Left lung (tissue), 10 donors: Measurements from ENCODE around the gene CEND1. TPM values are rescaled to one million over a fixed set of nuclear protein-coding genes. Genes with fewer than 3 reads are reported as not detected.

Source experiments
- ATAC-seq: fragments of 200-7000 bp; cut with Tn5 transposase; one replicate; pipeline ENCODE4 v1.9.1; 2020; ENCODE audit warnings: moderate library complexity
- DNase-seq, 4 donors: peaks; one replicate each; pipeline ENCODE4 v3.0.0-alpha.2; 2013 to 2020
- H3K27ac ChIP-seq, 2 donors: fragments of 200-600 bp; sonication (generic) in 1 of 2; one replicate each; pipeline versions ENCODE4 v1.5.0 to v1.8.0; 2020 to 2021
- H3K27me3 ChIP-seq, 2 donors: fragments of 200-600 bp; sonication (generic) in 1 of 2; one replicate each; pipeline versions ENCODE4 v1.5.0 to v1.8.0; 2020 to 2021
- H3K36me3 ChIP-seq, 2 donors: fragments of 200-600 bp; sonication (generic) in 1 of 2; one replicate each; pipeline versions ENCODE4 v1.5.0 to v1.8.0; 2020 to 2021
- H3K4me1 ChIP-seq, 2 donors: fragments of 200-600 bp; one replicate each; pipeline ENCODE4 v1.8.0; 2021
- H3K4me3 ChIP-seq, 2 donors: fragments of 200-600 bp; sonication (generic) in 1 of 2; one replicate each; pipeline versions ENCODE4 v1.5.0 to v1.8.0; 2020 to 2021; ENCODE audit warnings: mild to moderate bottlenecking in 1 of 2
- H3K9me3 ChIP-seq, 2 donors: fragments of 200-600 bp; sonication (generic) in 1 of 2; one replicate each; pipeline versions ENCODE4 v1.5.0 to v1.8.0; 2020 to 2021
- CTCF ChIP-seq, 2 donors: fragments of 200-600 bp; sonication (generic) in 1 of 2; IDR thresholded peaks; one replicate each; pipeline versions ENCODE4 v1.5.0 to v1.8.0; 2021; ENCODE audit warnings: antibody characterized with exemption in 2 of 2
- intact Hi-C, 2 donors: fragments of 100-400 bp; cut with DNase I; formaldehyde crosslinking; loops; one replicate each; pipeline versions ENCODE4 v1.11.2 to v1.14.2; 2022
- polyA plus RNA-seq, 6 donors: library from polyadenylated mRNA; unstranded; fragments of 120-200 nt; gene quantifications; one replicate each; pipeline ENCODE4 v1.2.1, GENCODE V29; 2013; ENCODE audit not compliant: insufficient read length in 6 of 6
- total RNA-seq, 2 donors: library from RNA; stranded (reverse); fragmentation: NEBNext Ultra II Directional; extraction: Animal tissue kit (Norgen Biotek cat#: 25700); gene quantifications; one replicate each; pipeline ENCODE4 v1.2.1, GENCODE V29; 2021
- donor health status: DM: no; HTN: yes; CAD: no.
- donor health status: DM: no; HTN: no; CAD: no.

CEND1 gene
- total and polyA plus RNA-seq, 8 donors = 0.11 to 0.47 (median 0.36) TPM; not detected in 1

GRCh38 chr11:749731-750130 lies 40.2 kb downstream of the CEND1 start:
- intact Hi-C loops = no loop called here
- Histone ChIP-seq H3K9me3 (no peaks in the 10 kb centered on the region), H3K4me3 (peak overlapping the region in 1 of 2 donors; percentile 95), H3K36me3 (peaks cover 0 to 15% of the 10 kb centered on the region in 2 donors), H3K4me1 (peaks cover 11 to 55% of the 10 kb centered on the region in 2 donors), H3K27me3 (no peaks in the 10 kb centered on the region), H3K27ac (peak overlapping the region in 1 of 2 donors; percentile 90)
- DNase-seq (no peak), ATAC-seq (no peak)
- TF ChIP-seq CTCF (IDR thresholded peaks at IDR 0.05) = no peak

GRCh38 chr11:748007-748359 lies 41.9 kb downstream of the CEND1 start:
- H3K4me3 ChIP-seq = peak overlapping the region; percentile 85 to 95
- no peaks in the 10 kb centered on the region for H3K27me3 ChIP-seq
- DNase-seq (peak in 1 of 4 donors; percentile 87), ATAC-seq (peak; percentile 19)
- TF ChIP-seq CTCF (IDR thresholded peaks at IDR 0.05) = no peak
- peak overlapping the region; percentile 80 to 90 for H3K27ac ChIP-seq
- H3K36me3 ChIP-seq = peaks cover 0 to 9% of the 10 kb centered on the region in 2 donors
- intact Hi-C loops = no loop called here
- no peaks in the 10 kb centered on the region for H3K9me3 ChIP-seq
- H3K4me1 ChIP-seq = peaks cover 11 to 47% of the 10 kb centered on the region in 2 donors

GRCh38 chr11:747158-748006 lies 42.5 kb downstream of the CEND1 start, which contains the start of gene TALDO1:
TALDO1 (plus strand) TSS chr11:747464; CDS start chr11:747482, 18 bp downstream.
- H3K9me3 ChIP-seq = no peaks in the 10 kb centered on the region
- peak within 1 kb of the TSS; percentile 80 to 90 for H3K27ac ChIP-seq
- intact Hi-C loops = no loop called here
- ATAC-seq (peak; percentile 98), DNase-seq (peak; percentile 84 to 99 (median 92))
- peaks cover 11 to 44% of the 10 kb centered on the region in 2 donors for H3K4me1 ChIP-seq
- TF ChIP-seq CTCF (IDR thresholded peaks at IDR 0.05) = peak; percentile 15 to 34
- H3K36me3 ChIP-seq = peaks cover 0 to 3% of the 10 kb centered on the region in 2 donors
- H3K4me3 ChIP-seq = peak within 1 kb of the TSS; percentile 85 to 95
- H3K27me3 ChIP-seq = no peaks in the 10 kb centered on the region

- DNase-seq = no peak
- intact Hi-C loops = no loop called here
- Histone ChIP-seq H3K4me3 (peak overlapping the region; percentile 85 to 95), H3K27me3 (no peaks in the 10 kb centered on the region), H3K36me3 (no peaks in the 10 kb centered on the region), H3K9me3 (no peaks in the 10 kb centered on the region), H3K4me1 (peaks cover 11 to 44% of the 10 kb centered on the region in 2 donors), H3K27ac (peak overlapping the region; percentile 80 to 90)
- TF ChIP-seq CTCF (IDR thresholded peaks at IDR 0.05) = no peak
- ATAC-seq = peak; percentile 34
These were observed 43.4 kb downstream of the CEND1 start for GRCh38 chr11:746289-747157.
